Measurements from ENCODE around the gene WNT6. TPM values are rescaled to one million over a fixed set of nuclear protein-coding genes. Genes with fewer than 3 reads are reported as not detected.

Gene WNT6
- total RNA-seq, 1 experiment from 2014 or later: not detected

DNA sequence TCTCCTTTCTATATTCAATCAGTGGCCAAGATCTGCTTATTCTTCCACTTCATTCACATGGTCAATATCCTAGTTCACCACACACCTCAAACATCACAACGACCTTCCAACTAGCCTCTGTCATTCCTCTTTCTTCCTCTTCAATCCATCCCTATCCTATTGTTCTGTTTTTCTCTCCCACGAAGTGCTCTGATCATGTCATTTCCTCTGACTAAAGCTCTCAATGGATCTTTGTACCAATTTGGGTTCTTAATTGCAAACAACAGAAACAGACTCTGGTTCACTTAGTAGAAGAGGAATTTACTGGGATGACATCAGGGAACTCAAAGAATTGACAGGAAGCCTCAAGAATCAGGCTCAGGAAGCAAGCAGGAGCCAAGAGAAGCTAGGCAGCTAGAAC, 44.6 kb downstream of the WNT6 start:
- DNase-seq (ENCODE audit: low read depth in 1 of 2, low spot score in 2 of 2): no peak
- Histone ChIP-seq H3K9me3 (replicated peaks) (no peaks in the 10 kb centered on the region), H3K4me1 (replicated peaks) (peaks cover 6% of the 10 kb centered on the region), H3K4me3 (no peak overlapping the region), H3K36me3 (no peaks in the 10 kb centered on the region), H3K27me3 (replicated peaks) (peaks cover 13% of the 10 kb centered on the region; the same call in 1 of the 2 replicates), H3K27ac (no peak overlapping the region)

DNA sequence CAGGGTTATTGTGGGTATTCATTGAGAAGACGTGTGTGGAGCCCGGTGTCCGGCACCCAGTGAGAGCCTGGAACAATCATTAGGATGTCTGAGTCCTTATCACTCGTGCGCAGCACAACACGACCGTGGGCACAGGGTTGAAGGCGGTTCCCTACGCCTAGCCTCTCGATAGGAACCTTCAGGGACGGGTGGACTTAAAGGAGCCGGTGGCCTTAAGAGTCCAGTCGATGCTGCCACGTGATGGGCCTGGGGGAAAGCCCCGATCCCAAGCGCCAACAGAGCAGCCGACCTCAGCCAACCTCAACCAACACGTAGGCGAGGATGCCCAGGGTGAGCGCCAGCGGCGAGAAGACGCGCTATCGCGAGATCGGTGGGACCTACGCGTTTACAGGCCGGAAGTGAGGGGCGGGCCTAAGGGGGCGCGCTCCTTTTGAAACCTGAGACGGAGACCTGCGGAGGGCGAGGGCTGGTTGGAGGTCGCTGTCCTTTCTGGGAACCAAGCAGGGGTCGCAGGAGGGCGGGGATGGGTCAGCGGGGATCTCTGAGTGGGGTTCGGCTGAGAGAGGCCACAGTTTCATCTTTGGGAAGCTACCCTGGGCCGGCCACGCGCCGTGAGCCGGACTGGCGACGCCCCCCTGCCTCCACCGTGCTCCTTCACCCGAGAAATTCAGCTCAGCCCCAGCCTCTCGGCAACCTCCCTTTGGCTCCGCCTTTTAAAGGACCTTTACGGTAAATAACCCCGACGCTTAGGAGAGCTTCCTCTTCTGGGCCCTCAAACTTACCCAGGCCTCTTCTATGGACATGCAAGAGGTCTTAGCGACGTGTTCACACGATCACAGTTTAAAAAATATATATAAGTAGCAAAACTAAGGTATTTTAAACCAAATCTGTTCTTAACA, 49.4 kb downstream of the WNT6 start:
- Histone ChIP-seq H3K27ac (no peak overlapping the region), H3K36me3 (no peaks in the 10 kb centered on the region)

DNA sequence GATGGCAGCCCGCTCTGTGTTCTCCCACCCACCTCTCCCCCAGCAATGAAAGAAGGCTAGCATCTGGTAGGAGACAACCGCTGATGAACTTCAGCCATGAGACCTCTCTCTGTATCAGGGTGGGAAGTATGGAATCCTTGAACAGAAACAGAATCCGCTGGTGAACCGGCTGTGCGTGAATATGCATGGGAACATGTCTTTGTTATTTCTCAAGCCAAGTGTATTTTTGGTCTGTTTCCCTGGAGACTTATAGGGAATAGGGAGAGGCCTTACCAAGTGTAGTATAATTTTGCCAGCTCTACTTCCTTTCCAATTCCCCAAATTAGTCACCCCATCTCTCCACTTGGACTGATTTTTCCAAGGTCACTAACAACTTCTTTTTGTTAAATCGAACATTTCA, 51.1 kb downstream of the WNT6 start:
- Histone ChIP-seq H3K36me3 (no peaks in the 10 kb centered on the region), H3K27me3 (replicated peaks) (peaks cover 11% of the 10 kb centered on the region), H3K4me1 (replicated peaks) (peaks cover 13% of the 10 kb centered on the region), H3K9me3 (replicated peaks) (no peaks in the 10 kb centered on the region), H3K4me3 (no peak overlapping the region), H3K27ac (no peak overlapping the region)
- no peak for DNase-seq (ENCODE audit: low read depth in 1 of 2, low spot score in 2 of 2)

More for the DNA sequence above, 49.4 kb downstream of the WNT6 start:
- peak; percentile 68 to 79 for DNase-seq (ENCODE audit: low read depth in 1 of 2, low spot score in 2 of 2)
- Histone ChIP-seq H3K4me3 (peak overlapping the region; percentile 37), H3K9me3 (replicated peaks) (no peaks in the 10 kb centered on the region), H3K27me3 (replicated peaks) (no peaks in the 10 kb centered on the region; the same call in 1 of the 2 replicates), H3K4me1 (replicated peaks) (peaks cover 13% of the 10 kb centered on the region)

DNA sequence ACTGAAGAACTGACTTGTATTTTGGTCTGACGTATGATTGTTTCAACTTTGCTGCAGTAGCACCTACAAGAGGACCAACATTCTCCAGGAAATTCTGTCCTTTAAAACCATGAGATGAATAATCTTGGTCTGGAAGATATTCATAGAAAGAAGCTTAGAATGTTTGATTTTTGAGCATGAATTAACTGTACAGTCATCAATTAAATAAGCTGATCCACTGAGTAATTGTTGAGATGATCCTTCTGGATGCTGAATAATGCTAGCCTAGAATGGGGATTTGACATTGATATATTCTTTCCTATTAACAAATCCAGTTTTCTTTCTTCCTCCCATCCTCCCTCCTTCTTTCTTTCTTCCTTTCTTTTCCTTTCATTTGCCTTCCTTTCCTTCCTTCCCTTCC, 60.9 kb downstream of the WNT6 start:
- Histone ChIP-seq H3K36me3 (no peaks in the 10 kb centered on the region), H3K27me3 (replicated peaks) (peaks cover 41% of the 10 kb centered on the region), H3K9me3 (replicated peaks) (no peaks in the 10 kb centered on the region), H3K27ac (no peak overlapping the region), H3K4me3 (no peak overlapping the region), H3K4me1 (replicated peaks) (no peaks in the 10 kb centered on the region)
- no peak for DNase-seq (ENCODE audit: low read depth in 1 of 2, low spot score in 2 of 2)

Other genes with a start within 250 kb of the WNT6 start
- gene ZNF142, start 200.2 kb upstream of the WNT6 start, total RNA-seq (2014; rRNA removed; shearing (Covaris generic)): 6.9 and 7.2 TPM in 2 replicates
- gene BCS1L, start 200.1 kb upstream of the WNT6 start, total RNA-seq (2014; rRNA removed; shearing (Covaris generic)): 35.8 and 45.0 TPM in 2 replicates
- gene RNF25, start 187.8 kb upstream of the WNT6 start, total RNA-seq (2014; rRNA removed; shearing (Covaris generic)): 29.8 and 40.5 TPM in 2 replicates
- gene STK36, start 187.7 kb upstream of the WNT6 start, total RNA-seq (2014; rRNA removed; shearing (Covaris generic)): 7.9 and 8.5 TPM in 2 replicates
- gene TTLL4, start 149.0 kb upstream of the WNT6 start, total RNA-seq (2014; rRNA removed; shearing (Covaris generic)): 6.4 and 11.0 TPM in 2 replicates
- gene CYP27A1, start 77.7 kb upstream of the WNT6 start, total RNA-seq (2014; rRNA removed; shearing (Covaris generic)): 4.1 and 5.5 TPM in 2 replicates
- gene PRKAG3, start 28.0 kb upstream of the WNT6 start, total RNA-seq (2014; rRNA removed; shearing (Covaris generic)): not detected in 2 replicates
- not detected in 2 replicates for gene WNT10A, start 21.0 kb downstream of the WNT6 start, total RNA-seq (2014; rRNA removed; shearing (Covaris generic))
- gene CDK5R2, start 99.9 kb downstream of the WNT6 start, total RNA-seq (2014; rRNA removed; shearing (Covaris generic)): not detected in 2 replicates
- not detected in 2 replicates for gene FEV, start 125.4 kb downstream of the WNT6 start, total RNA-seq (2014; rRNA removed; shearing (Covaris generic))
- not detected in 2 replicates for gene CRYBA2, start 133.6 kb downstream of the WNT6 start, total RNA-seq (2014; rRNA removed; shearing (Covaris generic))
- not detected in 2 replicates for gene CFAP65, start 181.7 kb downstream of the WNT6 start, total RNA-seq (2014; rRNA removed; shearing (Covaris generic))
- 0.05 TPM in 1 of 2 replicates, not detected in the other for gene IHH, start 201.1 kb downstream of the WNT6 start, total RNA-seq (2014; rRNA removed; shearing (Covaris generic))